AG09319 (cell line): Measurements from ENCODE around the gene MAPK1.
"Not testable (repeated sequence)": the region's sequence is repeated elsewhere in the genome, so short reads cannot be mapped to it uniquely, and the experiment has no call there.

Source experiments
- DNase-seq: peaks from one replicate; pipeline ENCODE4 v3.0.0-alpha.2; 2010; ENCODE audit warnings: low read depth; ENCODE audit errors: extremely low read depth
- TF ChIP-seq, protein P1 (sequence below): IDR thresholded peaks from 2 replicates; pipeline ENCODE4 v1.5.1; 2011; ENCODE audit warnings: low read depth, mild to moderate bottlenecking, inconsistent platforms, low read length, moderate library complexity

MAPK1 gene

DNA sequence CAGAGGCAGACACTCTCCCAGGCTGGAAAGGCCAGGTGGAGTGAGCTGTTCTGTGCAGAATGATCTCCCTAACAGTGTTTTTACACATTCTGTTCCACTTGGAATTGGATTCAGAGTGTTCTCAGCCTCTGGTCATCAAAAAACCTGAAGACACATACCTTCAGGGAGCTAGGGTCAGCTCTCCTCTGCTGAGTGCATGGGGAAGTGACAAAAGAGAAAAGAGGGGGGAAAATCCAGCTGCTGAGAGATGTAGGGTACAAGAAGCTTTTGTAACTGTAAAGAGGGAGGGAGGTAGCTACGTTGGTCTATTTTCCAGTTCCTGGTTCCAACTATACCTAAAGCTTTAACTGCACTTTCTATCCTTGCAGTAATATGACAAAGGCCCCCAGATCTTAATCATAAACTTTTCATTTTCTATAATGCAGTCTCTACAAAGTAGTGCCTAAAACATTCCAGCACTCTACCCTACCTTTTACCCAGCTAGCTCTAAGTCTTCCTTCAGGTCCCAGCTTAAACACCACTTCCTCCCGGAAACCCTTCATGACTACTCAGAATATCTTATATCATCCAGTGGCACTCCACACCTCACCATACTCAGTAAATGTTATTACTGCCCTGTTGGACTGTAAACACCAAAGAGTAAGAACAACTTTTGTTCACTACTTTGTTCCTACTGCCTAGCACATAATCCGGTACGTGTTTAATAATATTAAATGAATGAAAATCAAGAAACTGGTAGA lies 9.2 kb downstream of the MAPK1 start:
- no peak for DNase-seq
- TF ChIP-seq, protein P1, sequence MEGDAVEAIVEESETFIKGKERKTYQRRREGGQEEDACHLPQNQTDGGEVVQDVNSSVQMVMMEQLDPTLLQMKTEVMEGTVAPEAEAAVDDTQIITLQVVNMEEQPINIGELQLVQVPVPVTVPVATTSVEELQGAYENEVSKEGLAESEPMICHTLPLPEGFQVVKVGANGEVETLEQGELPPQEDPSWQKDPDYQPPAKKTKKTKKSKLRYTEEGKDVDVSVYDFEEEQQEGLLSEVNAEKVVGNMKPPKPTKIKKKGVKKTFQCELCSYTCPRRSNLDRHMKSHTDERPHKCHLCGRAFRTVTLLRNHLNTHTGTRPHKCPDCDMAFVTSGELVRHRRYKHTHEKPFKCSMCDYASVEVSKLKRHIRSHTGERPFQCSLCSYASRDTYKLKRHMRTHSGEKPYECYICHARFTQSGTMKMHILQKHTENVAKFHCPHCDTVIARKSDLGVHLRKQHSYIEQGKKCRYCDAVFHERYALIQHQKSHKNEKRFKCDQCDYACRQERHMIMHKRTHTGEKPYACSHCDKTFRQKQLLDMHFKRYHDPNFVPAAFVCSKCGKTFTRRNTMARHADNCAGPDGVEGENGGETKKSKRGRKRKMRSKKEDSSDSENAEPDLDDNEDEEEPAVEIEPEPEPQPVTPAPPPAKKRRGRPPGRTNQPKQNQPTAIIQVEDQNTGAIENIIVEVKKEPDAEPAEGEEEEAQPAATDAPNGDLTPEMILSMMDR: no peak

DNA sequence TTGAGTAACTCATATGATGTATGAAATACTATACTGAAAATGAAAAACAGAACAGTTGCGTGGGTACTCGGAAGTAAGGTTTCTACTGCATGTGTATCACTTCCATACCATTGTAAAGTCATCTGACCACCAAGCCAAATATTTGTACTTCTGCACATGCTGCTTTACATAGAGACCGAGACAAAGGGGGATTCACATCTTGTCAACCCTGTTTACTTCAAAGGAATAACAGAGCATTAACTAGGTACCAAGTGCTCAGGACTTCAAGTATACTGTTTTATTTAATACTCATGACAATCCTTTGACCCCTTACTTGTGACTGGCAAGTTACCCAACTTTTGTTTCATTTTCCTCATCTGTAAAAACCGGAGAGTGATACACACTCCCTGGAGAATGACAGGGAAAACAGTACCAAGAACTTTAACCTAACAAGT lies 9.9 kb downstream of the MAPK1 start:
- TF ChIP-seq, protein P1: no peak
- DNase-seq: no peak

DNA sequence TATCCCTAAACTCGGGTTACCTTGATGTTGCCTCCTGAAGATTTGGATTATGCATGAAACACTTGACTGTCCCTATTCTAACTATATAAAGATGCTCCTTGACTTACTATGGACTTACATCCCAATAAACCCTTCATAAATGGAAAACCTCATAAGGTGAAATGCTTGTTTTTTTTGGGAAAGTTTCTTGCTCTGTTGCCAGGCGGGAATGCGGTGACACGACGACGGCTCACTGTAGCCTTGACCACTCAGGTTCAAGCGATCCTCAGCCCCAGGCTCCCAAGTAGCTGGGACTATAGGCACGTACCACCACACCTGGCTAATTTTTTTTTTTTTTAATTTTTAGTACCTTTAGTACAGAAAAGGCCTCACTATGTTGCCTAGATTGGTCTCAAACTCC lies 10.6 kb downstream of the MAPK1 start:
- TF ChIP-seq, protein P1: no peak
- no peak for DNase-seq

DNA sequence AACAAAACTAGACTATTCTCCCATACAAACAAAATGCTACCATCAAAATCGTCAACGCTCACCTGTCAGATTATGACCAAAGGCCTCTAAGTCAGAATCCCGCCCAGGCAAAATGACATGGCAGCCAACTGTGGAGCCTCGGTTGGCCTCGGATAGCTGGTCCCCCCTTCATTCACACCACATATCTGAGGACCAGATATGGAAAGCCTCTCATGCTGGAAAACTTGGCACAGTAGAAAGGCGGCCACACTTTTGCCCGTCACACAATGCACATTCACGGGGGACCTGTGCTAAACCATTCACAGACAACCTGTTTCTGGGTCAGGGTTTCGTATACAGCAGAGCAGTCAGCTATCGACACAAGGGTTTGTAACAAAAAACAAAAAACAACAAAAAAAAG lies 11.2 kb downstream of the MAPK1 start:
- TF ChIP-seq, protein P1: no peak
- no peak for DNase-seq

DNA sequence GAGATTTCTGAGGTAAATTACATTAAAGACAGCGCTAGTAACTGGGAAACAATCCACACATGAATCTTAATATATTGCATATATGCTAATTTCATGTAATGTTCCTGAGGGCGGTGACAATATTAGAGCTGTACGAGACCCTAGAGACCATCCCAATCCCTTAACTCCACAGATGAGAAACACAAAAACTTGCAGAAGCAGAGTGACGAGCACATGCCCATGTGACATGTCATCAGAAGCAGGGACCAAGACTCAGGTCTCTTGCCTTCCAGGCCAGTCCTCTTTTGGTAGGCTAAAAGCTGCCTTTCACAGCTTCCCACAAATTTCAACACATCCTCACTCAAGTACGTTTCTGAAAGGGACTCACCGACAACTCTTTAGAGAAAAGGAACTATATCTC lies 11.8 kb downstream of the MAPK1 start:
- TF ChIP-seq, protein P1: no peak
- DNase-seq: no peak

DNA sequence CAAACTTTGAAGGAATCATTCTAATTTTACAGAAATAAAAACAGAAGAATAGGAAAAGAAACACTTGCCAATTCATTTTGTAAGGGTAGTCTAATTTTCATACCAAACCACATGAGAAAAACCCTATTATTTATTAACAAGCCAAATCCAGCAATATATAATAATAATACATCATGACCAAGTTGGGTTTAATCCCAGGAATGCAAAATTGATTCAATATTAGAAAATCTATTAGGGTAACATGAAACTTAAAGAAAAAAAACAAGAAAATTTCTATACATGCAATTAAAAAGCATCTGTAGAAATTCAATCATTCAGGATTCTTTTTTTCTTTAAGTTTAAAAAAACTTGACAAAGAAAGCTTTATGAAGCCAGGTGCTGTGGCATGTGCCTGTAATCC lies 16.8 kb downstream of the MAPK1 start:
- TF ChIP-seq, protein P1: no peak
- DNase-seq: no peak

DNA sequence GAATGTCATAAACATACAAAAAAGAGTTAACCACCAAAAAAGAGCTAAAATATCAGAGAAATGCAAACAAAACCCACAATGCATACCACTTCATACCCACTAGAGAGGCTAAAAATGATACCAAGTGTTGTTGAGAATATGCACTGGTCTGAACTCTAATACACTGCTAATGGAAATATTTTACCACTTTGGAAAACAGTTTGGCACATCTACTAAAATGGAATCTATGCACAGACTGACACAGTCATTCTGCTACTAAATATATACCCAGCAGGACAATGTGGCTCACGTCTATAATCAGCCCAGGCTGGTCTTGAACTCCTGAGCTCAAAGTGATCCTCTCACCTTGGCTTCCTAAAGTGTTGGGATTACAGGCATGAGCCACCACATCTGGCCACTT lies 18.0 kb downstream of the MAPK1 start:
- TF ChIP-seq, protein P1: no peak
- DNase-seq: no peak

DNA sequence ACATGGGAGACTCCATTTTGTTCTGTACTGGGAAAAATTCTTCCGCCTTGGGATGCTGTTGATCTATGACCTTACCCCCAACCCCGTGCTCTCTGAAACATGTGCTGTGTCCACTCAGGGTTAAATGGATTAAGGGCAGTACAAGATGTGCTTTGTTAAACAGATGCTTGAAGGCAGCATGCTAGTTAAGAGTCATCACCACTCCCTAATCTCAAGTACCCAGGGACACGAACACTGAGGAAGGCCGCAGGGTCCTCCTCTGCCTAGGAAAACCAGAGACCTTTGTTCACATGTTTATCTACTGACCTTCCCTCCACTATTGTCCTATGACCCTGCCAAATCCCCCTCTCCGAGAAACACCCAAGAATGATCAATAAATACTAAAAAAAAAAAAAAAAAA lies 19.4 kb downstream of the MAPK1 start:
- not testable (repeated sequence) for DNase-seq
